Loucy (cell line): ENCODE results near the gene FRAS1.

Experiments
- CTCF ChIP-seq: fragments of 200-600 bp; sonication (generic); conservative IDR thresholded peaks from 2 replicates; pipeline ENCODE4 v1.5.1; 2014; ENCODE audit warnings: mild to moderate bottlenecking, antibody characterized with exemption, low read length
- EZH2phosphoT487 ChIP-seq: fragments of 200-600 bp; IDR thresholded peaks from 2 replicates; pipeline ENCODE4 v1.6.1; 2018; ENCODE audit warnings: antibody characterized with exemption, mild to moderate bottlenecking, moderate library complexity, borderline replicate concordance

- TF ChIP-seq CTCF (no peak), EZH2phosphoT487 (no peak)
Observed at GRCh38 chr4:78482281-78482680, 425.2 kb downstream of the FRAS1 start.
